ENCODE data around the gene TNFRSF8.
"Not testable (repeated sequence)": the region's sequence is repeated elsewhere in the genome, so short reads cannot be mapped to it uniquely, and the experiment has no call there.

TNFRSF8 gene

GRCh38 chr1:12039164-12039525 is 24.0 kb upstream of the TNFRSF8 start:
- DNase-seq = no peak

GRCh38 chr1:12039824-12040456 is 23.2 kb upstream of the TNFRSF8 start:
- DNase-seq = not testable (repeated sequence)

GRCh38 chr1:12040457-12041051 is 22.5 kb upstream of the TNFRSF8 start:
- DNase-seq = peak; percentile 4

GRCh38 chr1:12044187-12044877 is 18.8 kb upstream of the TNFRSF8 start:
- not testable (repeated sequence) for DNase-seq

- no peak for DNase-seq
Measured at GRCh38 chr1:12046749-12047119, 16.4 kb upstream of the TNFRSF8 start.

- DNase-seq = no peak
Measured at GRCh38 chr1:12047120-12047876, 15.8 kb upstream of the TNFRSF8 start.

- DNase-seq = no peak
Measured at GRCh38 chr1:12048372-12048771, 14.7 kb upstream of the TNFRSF8 start.

GRCh38 chr1:12049616-12050015 is 13.5 kb upstream of the TNFRSF8 start:
- DNase-seq = no peak

- no peak for DNase-seq
Measured at GRCh38 chr1:12051361-12051760, 11.7 kb upstream of the TNFRSF8 start.

GRCh38 chr1:12052008-12052573 is 11.0 kb upstream of the TNFRSF8 start:
- DNase-seq = no peak

- no peak for DNase-seq
Measured at GRCh38 chr1:12052997-12053686, 10.0 kb upstream of the TNFRSF8 start.

GRCh38 chr1:12053752-12054548 is 9.2 kb upstream of the TNFRSF8 start:
- DNase-seq = no peak

- no peak for DNase-seq
Measured at GRCh38 chr1:12055259-12055658, 7.8 kb upstream of the TNFRSF8 start.

GRCh38 chr1:12056331-12056841 is 6.7 kb upstream of the TNFRSF8 start:
- no peak for DNase-seq

- no peak for DNase-seq
Measured at GRCh38 chr1:12057382-12057781, 5.7 kb upstream of the TNFRSF8 start.

- DNase-seq = no peak
Measured at GRCh38 chr1:12057940-12058687, 5.0 kb upstream of the TNFRSF8 start.

- no peak for DNase-seq
Measured at GRCh38 chr1:12059226-12059625, 3.9 kb upstream of the TNFRSF8 start.

- DNase-seq = no peak
Measured at GRCh38 chr1:12059722-12060464, 3.2 kb upstream of the TNFRSF8 start.

- no peak for DNase-seq
Measured at GRCh38 chr1:12060500-12060899, 2.6 kb upstream of the TNFRSF8 start.

All from NCI-H1436 treated with DMSO at 0.1 percent for 48 hours (cell line).